ENCODE data around the gene EHMT2.

EHMT2 gene

GRCh38 chr6:31836474-31837368 lies 60.8 kb downstream of the EHMT2 start:
- DNase-seq, result no peak

DNA sequence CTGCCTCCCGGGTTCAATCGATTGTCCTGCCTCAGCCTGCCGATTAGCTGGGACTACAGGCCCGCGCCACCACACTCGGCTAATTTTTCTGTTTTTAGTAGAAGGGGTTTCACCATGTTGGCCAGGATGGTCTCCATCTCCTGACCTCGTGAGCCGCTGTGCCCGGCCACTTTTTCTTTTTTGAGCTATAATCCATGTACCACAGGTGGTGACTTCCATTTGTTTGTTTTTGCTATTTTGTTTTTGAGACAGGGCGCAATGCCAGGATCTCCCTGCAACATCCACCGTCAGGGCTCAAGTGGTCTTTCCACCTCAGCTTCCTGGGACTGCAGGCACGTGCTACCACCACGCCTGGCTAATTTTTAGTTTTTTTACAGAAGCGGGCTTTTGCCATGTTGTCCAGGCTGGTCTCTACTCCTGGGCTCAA lies 61.4 kb downstream of the EHMT2 start:
- no peak for DNase-seq

- DNase-seq, result peak; percentile 39
These were observed 62.9 kb downstream of the EHMT2 start for GRCh38 chr6:31834367-31835250.

DNA sequence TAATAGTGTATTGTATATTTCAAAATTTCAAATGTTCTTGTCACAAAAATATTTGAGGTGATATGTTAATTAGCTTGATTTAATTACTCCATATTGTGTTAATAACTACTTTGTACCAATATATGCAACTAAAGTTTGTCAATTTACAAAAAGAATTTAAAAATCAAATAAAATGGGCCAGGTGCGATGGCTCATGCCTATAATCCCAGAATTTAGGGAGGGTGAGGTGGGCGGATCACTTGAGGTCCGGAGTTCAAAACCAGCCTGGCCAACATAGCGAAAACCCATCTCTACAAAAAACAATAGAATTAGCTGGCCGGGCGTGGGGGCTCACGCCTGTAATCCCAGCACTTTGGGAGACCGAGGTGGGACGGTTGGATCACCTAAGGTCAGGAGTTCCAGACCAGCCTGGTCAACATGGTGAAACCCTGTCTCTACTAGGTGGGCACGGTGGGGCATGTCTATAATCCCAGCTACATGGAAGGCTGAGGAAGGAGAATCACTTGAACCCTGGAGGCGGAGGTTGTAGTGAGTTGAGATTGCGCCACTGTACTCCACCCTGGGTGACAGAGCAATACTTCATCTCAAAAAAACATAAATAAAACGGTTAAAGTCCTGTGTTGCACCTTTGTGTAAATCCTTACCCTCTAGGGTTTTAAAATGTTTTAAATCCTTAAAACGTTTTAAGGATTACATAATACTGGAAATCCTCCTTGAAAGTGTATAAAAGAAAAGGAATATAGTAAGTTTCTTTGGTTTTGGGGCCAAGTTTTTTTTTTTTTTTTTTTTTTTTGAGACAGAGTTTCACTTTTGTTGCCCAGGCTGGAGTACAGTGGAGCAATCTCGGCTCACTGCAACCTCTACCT lies 65.9 kb downstream of the EHMT2 start:
- DNase-seq, result no peak

- no peak for DNase-seq
These were observed 66.6 kb downstream of the EHMT2 start for GRCh38 chr6:31830886-31831335.
